Testis (tissue), 3 donors: ENCODE data around the gene SLC27A2. TPM values are rescaled to one million over a fixed set of nuclear protein-coding genes. Genes with fewer than 3 reads are reported as not detected.

Experiments
- DNase-seq: peaks from one replicate; pipeline ENCODE4 v3.0.0-alpha.2; 2019
- H3K27ac ChIP-seq, 2 donors: fragments of 200-600 bp; sonication (generic); one replicate each; pipeline ENCODE4 v1.5.1; 2019
- H3K27me3 ChIP-seq: fragments of 200-600 bp; sonication (generic); one replicate; pipeline ENCODE4 v1.5.1; 2019
- H3K36me3 ChIP-seq: fragments of 200-600 bp; sonication (generic); one replicate; pipeline ENCODE4 v1.5.1; 2017; ENCODE audit warnings: low read depth; ENCODE audit errors: missing control alignments
- H3K4me1 ChIP-seq: fragments of 200-600 bp; sonication (generic); one replicate; pipeline ENCODE4 v1.5.1; 2019
- H3K4me3 ChIP-seq, 2 donors: fragments of 200-600 bp; sonication (generic); one replicate each; pipeline ENCODE4 v1.5.1; 2017 to 2019
- H3K9me3 ChIP-seq: fragments of 200-600 bp; sonication (generic); one replicate; pipeline ENCODE4 v1.5.1; 2017
- POLR2A ChIP-seq: fragments of 450-650 bp; IDR thresholded peaks from one replicate; pipeline ENCODE4 v1.6.1; 2017; ENCODE audit warnings: antibody characterized with exemption, mild to moderate bottlenecking, moderate library complexity
- WGBS, 2 donors: methylation state at CpG; one replicate each; pipeline ENCODE4 v1.1.5; 2018; 5-methylcytosine and 5-hydroxymethylcytosine counted together
- intact Hi-C: fragments of 100-400 bp; cut with DNase I; formaldehyde crosslinking; loops from one replicate; pipeline ENCODE4 v1.15.1; 2023; ENCODE audit warnings: low total_unique reads
- polyA plus RNA-seq: library from polyadenylated mRNA; stranded (reverse); fragments of 350-450 nt; fragmentation: Illumina TruSeq; extraction: RNeasy Lipid Tissue Mini Kit (QIAGEN cat#74804); gene quantifications from one replicate; pipeline ENCODE4 v1.2.3, GENCODE V29; 2014; ENCODE audit warnings: low read depth, low replicate concordance; ENCODE audit not compliant: insufficient read depth
- total RNA-seq, 2 donors: library from RNA; depleted of rRNA; stranded (reverse); fragments of >200 nt; gene quantifications; one replicate each; pipeline ENCODE4 v1.2.3, GENCODE V29; 2016
- TF ChIP-seq, protein P1 (sequence below), 3 experiments: fragments of 450-650 bp in 2 of 3; fragments of 200-600 bp in 1 of 3; sonication (generic) in 1 of 3; IDR thresholded peaks; one replicate each; pipeline ENCODE4 v1.5.1; 2016 to 2019; ENCODE audit warnings: antibody characterized with exemption in 3 of 3, mild to moderate bottlenecking in 2 of 3, moderate library complexity in 1 of 3

SLC27A2 gene
- total and polyA plus RNA-seq, 3 donors from 2014 or later: 2.1 to 2.5 (median 2.2) TPM

DNA sequence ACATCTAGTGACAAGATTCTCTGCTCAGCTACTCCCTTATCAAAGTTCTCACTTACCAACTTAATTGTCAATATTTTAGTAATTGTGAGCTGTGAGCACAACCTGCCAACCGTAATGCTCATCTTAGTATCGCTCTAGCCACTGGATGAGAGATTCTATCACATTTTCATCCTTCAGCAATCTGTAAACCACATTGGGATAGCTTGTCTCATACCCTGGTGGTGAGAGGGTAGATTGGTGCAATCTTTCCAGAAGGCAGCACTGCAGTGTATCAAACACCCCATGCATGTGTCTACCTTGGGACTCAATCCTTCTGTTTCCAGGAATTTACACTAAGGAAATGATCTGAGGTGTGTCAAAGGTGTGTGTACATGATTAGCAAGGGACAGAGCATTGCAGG is 44.1 kb upstream of the SLC27A2 start:
- no peaks in the 10 kb centered on the region for H3K27me3 ChIP-seq
- H3K27ac ChIP-seq: no peak overlapping the region
- 89 to 98% methylated on average over 2 of the region's 2 CpGs for WGBS, 2 donors
- H3K36me3 ChIP-seq: no peaks in the 10 kb centered on the region
- intact Hi-C loops: no loop called here
- no peak overlapping the region for H3K4me3 ChIP-seq
- H3K4me1 ChIP-seq: peaks cover 6% of the 10 kb centered on the region
- no peak for DNase-seq
- TF ChIP-seq POLR2A: no peak
- TF ChIP-seq, protein P1, sequence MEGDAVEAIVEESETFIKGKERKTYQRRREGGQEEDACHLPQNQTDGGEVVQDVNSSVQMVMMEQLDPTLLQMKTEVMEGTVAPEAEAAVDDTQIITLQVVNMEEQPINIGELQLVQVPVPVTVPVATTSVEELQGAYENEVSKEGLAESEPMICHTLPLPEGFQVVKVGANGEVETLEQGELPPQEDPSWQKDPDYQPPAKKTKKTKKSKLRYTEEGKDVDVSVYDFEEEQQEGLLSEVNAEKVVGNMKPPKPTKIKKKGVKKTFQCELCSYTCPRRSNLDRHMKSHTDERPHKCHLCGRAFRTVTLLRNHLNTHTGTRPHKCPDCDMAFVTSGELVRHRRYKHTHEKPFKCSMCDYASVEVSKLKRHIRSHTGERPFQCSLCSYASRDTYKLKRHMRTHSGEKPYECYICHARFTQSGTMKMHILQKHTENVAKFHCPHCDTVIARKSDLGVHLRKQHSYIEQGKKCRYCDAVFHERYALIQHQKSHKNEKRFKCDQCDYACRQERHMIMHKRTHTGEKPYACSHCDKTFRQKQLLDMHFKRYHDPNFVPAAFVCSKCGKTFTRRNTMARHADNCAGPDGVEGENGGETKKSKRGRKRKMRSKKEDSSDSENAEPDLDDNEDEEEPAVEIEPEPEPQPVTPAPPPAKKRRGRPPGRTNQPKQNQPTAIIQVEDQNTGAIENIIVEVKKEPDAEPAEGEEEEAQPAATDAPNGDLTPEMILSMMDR (IDR thresholded peaks at IDR 0.05): no peak
- no peaks in the 10 kb centered on the region for H3K9me3 ChIP-seq

DNA sequence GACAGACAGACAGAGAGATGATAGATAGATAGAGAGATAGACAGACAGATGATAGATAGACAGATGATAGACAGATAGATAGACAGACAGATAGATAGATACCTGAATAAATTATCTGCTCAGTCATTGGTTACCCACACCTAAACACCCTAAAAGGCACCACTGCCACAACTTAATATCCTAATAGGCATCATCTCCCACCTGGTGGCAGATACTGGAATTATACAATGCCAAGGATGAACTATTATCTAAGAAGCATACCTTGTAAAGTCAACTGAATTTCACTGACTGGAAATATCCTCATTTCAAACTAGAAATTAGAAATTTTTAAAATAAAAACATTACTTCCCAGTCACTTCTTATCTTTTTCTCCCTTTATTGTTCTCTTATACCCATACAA is 43.6 kb upstream of the SLC27A2 start:
- intact Hi-C loops: no loop called here
- Histone ChIP-seq H3K36me3 (no peaks in the 10 kb centered on the region), H3K9me3 (no peaks in the 10 kb centered on the region), H3K4me3 (no peak overlapping the region), H3K27me3 (no peaks in the 10 kb centered on the region), H3K4me1 (peaks cover 6% of the 10 kb centered on the region), H3K27ac (no peak overlapping the region)
- no peak for DNase-seq
- no peak for TF ChIP-seq POLR2A
- TF ChIP-seq, protein P1 (IDR thresholded peaks at IDR 0.05): peak; percentile 15 to 19 (median 17)

DNA sequence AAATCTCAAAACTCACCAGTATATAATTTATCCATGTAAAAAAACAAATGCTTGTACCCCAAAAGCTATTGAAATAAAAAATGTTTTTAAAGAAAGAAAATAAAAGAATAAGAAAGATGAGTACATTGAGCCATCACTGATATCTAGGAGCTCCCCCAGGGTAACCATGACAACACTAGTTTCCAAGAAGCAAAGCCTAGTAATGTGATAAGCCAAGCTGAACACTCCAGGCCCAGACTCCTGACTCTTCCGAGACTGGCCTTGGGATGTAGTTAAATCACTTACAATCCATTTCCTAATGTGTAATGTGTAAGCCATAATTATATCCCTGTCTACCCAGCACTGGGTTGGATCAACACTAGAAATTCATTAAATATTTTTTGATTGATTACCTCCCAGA is 41.9 kb upstream of the SLC27A2 start:
- intact Hi-C loops: no loop called here
- Histone ChIP-seq H3K36me3 (no peaks in the 10 kb centered on the region), H3K27me3 (no peaks in the 10 kb centered on the region), H3K9me3 (no peaks in the 10 kb centered on the region), H3K27ac (no peak overlapping the region), H3K4me1 (no peaks in the 10 kb centered on the region), H3K4me3 (no peak overlapping the region)
- TF ChIP-seq, protein P1 (IDR thresholded peaks at IDR 0.05): no peak
- no peak for TF ChIP-seq POLR2A
- WGBS, 2 donors: 0% methylated on average over 1 of the region's 1 CpG
- DNase-seq: peak; percentile 19

DNA sequence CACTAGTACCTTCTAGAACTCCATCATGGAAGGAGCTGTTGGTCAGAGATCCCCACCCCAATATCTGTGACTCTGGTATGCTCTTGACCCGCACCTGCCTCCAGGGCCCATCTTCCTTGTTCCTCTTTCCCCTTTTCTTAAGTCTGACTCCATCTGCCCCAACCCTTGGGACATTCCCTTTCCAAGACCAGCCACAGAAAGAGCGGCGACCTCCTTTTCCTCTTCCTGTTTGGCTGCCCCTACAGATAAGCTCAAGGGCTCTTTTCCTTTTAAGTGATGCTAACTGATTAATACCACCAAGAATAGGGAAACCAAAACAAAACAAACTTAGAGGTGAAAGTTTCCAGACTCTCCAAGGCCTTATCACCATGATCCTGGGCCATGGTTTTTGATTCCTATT is 41.0 kb upstream of the SLC27A2 start:
- Histone ChIP-seq H3K9me3 (no peaks in the 10 kb centered on the region), H3K27me3 (no peaks in the 10 kb centered on the region), H3K27ac (no peak overlapping the region), H3K4me1 (no peaks in the 10 kb centered on the region), H3K36me3 (no peaks in the 10 kb centered on the region), H3K4me3 (no peak overlapping the region)
- WGBS, 2 donors: 86 to 87% methylated on average over 3 of the region's 3 CpGs
- DNase-seq: no peak
- TF ChIP-seq, protein P1 (IDR thresholded peaks at IDR 0.05): no peak
- TF ChIP-seq POLR2A: no peak
- intact Hi-C loops: no loop called here

DNA sequence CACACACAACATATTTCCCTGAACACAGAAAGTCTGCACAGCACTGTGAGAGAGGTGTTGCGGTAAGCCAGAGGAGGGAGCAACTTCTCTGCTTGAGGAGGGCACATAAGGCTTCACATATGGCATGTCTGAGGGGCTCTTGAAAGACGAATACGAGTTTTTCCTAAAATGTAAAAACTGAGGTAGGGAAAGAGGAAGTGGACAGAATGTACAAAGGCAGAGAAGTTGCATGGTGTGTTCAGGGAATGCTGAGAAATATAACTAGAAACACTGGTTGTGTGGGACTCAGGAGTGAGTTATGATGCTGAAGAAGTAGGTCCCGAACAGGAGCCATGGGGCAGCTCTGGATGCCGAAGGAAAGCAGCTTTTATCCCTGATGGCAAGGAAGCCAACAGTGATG is 40.1 kb upstream of the SLC27A2 start:
- no peak overlapping the region for H3K27ac ChIP-seq
- WGBS, 2 donors: 77 to 93% methylated on average over 5 of the region's 5 CpGs
- H3K4me1 ChIP-seq: no peaks in the 10 kb centered on the region
- TF ChIP-seq, protein P1 (IDR thresholded peaks at IDR 0.05): no peak
- no peak for TF ChIP-seq POLR2A
- intact Hi-C loops: no loop called here
- no peaks in the 10 kb centered on the region for H3K36me3 ChIP-seq
- no peaks in the 10 kb centered on the region for H3K9me3 ChIP-seq
- H3K27me3 ChIP-seq: no peaks in the 10 kb centered on the region
- DNase-seq: no peak
- H3K4me3 ChIP-seq: no peak overlapping the region
